ENCODE measurements around the gene PYROXD2. TPM values are rescaled to one million over a fixed set of nuclear protein-coding genes. Genes with fewer than 3 reads are reported as not detected.

The PYROXD2 gene
- total and polyA plus RNA-seq, 2 of the 8 experiments (the other 6 are each of a cell fraction or from before 2014, with no cell fraction given) = 3.2 to 5.4 TPM

DNA sequence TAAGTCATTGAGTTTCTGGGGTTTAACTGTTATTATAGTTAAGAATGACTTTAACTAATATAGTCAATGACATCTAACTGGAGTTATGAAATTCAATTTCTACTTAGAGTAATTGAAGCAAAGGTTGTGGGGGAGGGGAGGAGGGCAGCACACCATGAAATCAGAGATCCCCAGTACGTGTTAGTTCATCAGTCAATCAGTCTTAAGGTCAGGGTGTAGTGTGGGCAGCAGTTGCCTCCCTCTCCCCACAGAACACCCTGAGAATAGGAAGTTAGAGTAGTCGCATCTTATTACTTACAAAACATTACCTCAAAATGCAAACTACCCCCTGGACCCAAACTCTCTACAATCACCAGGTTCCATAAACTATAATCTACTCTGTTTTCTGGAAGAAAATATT lies 38.7 kb upstream of the PYROXD2 start:
- no peak for FAIRE-seq
- POLR2A ChIA-PET (ENCODE audit: partially characterized antibody) = interaction anchor here (1.1 kb wide), 1 partner anchor 8 kb away, joined by 3 read pairs; no protein-coding TSS in a partner anchor
- no peak overlapping the region for H2BK5ac ChIP-seq (ENCODE audit: low read depth, low read length)

More for the DNA sequence above, 38.7 kb upstream of the PYROXD2 start:
- Histone ChIP-seq H3K23ac (ENCODE audit: insufficient read length) (no peak overlapping the region), H4K91ac (replicated peaks; ENCODE audit: insufficient read length, low read length) (no peak overlapping the region), H3K27me3 (replicated peaks in 1 of 4; ENCODE audit: control insufficient read depth in 3 of 4, extremely low read depth in 1 of 4, insufficient read depth in 3 of 4, low read length in 3 of 4) (no peaks in the 10 kb centered on the region), H3K4me2 (ENCODE audit: insufficient read depth in 1 of 2, low read depth in 2 of 2, low read length in 2 of 2) (no peak overlapping the region), H2BK120ac (replicated peaks; ENCODE audit: low read depth, low read length) (no peak overlapping the region), H2BK12ac (ENCODE audit: low read depth, low read length) (no peak overlapping the region), H3K36me3 (ENCODE audit: control insufficient read depth in 2 of 4, insufficient read depth in 4 of 4, low read length in 3 of 4) (no peaks in the 10 kb centered on the region), H2BK20ac (ENCODE audit: low read length) (no peak overlapping the region), H2BK15ac (ENCODE audit: low read length) (no peak overlapping the region), H3K18ac (ENCODE audit: extremely low read depth, low read length) (no peak overlapping the region), H3K79me2 (ENCODE audit: control insufficient read depth in 1 of 2, insufficient read depth in 2 of 2, low read length in 2 of 2) (no peaks in the 10 kb centered on the region), H4K8ac (ENCODE audit: extremely low read depth, insufficient read depth, low read length) (no peak overlapping the region), H3K9ac (replicated peaks in 1 of 4; ENCODE audit: extremely low read depth in 1 of 4, low read depth in 3 of 4, low read length in 3 of 4) (no peak overlapping the region), H3K56ac (replicated peaks; ENCODE audit: insufficient read length, low read depth, low read length) (no peak overlapping the region), H3K4me1 (replicated peaks in 1 of 4; ENCODE audit: control insufficient read depth in 3 of 4, insufficient read depth in 4 of 4, low read length in 3 of 4) (peaks cover 5 to 14% (median 11%) of the 10 kb centered on the region in 4 experiments), H3K14ac (ENCODE audit: insufficient read length) (no peak overlapping the region), H3K4ac (replicated peaks; ENCODE audit: insufficient read length, low read depth, low read length) (no peak overlapping the region), H4K5ac (ENCODE audit: insufficient read length, low read depth, low read length) (no peak overlapping the region), H3K4me3 (ENCODE audit: extremely low read depth in 1 of 4, insufficient read depth in 2 of 4, low read depth in 3 of 4, low read length in 4 of 4) (no peak overlapping the region), H3K9me3 (ENCODE audit: insufficient read depth in 2 of 2, low read depth in 1 of 2, low read length in 1 of 2) (no peaks in the 10 kb centered on the region), H2AFZ (ENCODE audit: low read length) (no peak overlapping the region), H3K79me1 (ENCODE audit: low read depth, low read length) (no peaks in the 10 kb centered on the region), H3K23me2 (ENCODE audit: low read depth, low read length) (no peaks in the 10 kb centered on the region), H4K20me1 (replicated peaks in 1 of 2; ENCODE audit: control insufficient read depth in 1 of 2, insufficient read depth in 2 of 2, low read length in 2 of 2) (no peaks in the 10 kb centered on the region), H3K27ac (ENCODE audit: low read depth, low read length) (no peak overlapping the region), H2AK5ac (ENCODE audit: low read depth, low read length) (no peak overlapping the region)
- WGBS, 2 experiments (ENCODE audit: extremely low coverage in 1 of 2, insufficient coverage in 1 of 2, insufficient read length in 1 of 2, insufficient replicate concordance in 2 of 2, low coverage in 1 of 2, low lambda C conversion rate in 2 of 2, missing lambda C conversion rate in 1 of 2) = 90% methylated on average over 2 of the region's 2 CpGs; no CpG with 5 or more reads in 1 of the 2 experiments
- no peak for TF ChIP-seq MAFK (IDR thresholded peaks at IDR 0.05; ENCODE audit: low read depth, low read length)
- no peak for TF ChIP-seq SIRT6 (IDR thresholded peaks at IDR 0.05; ENCODE audit: low read length)
- TF ChIP-seq, protein P1, sequence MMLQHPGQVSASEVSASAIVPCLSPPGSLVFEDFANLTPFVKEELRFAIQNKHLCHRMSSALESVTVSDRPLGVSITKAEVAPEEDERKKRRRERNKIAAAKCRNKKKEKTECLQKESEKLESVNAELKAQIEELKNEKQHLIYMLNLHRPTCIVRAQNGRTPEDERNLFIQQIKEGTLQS (IDR thresholded peaks at IDR 0.05; ENCODE audit: insufficient read depth, low read depth, low read length) = no peak
- TF ChIP-seq JUN (IDR thresholded peaks at IDR 0.05; ENCODE audit: low read depth, low read length) = no peak
- no peak for DNase-seq (ENCODE audit: low read depth in 1 of 2, low spot score in 2 of 2)
- CTCF ChIA-PET (ENCODE audit: partially characterized antibody) = interaction anchor here (0.6 to 1.1 kb wide), 2 partner anchors 8 to 274 kb away, joined by 3 read pairs; no protein-coding TSS in a partner anchor

Data from H1 (cell line).